Mammary epithelial cell (primary cell): ENCODE data around the gene KIR3DL2.
"Not testable (repeated sequence)": the region's sequence is repeated elsewhere in the genome, so short reads cannot be mapped to it uniquely, and the experiment has no call there.

ENCODE experiments used
- CTCF ChIP-seq, 2 donors: IDR thresholded peaks in 1 of 2; conservative IDR thresholded peaks in 1 of 2; 2 replicates each; pipeline ENCODE4 v1.5.1; 2011 to 2012; ENCODE audit warnings: inconsistent platforms in 2 of 2, low read length in 2 of 2, mild to moderate bottlenecking in 2 of 2, control low read depth in 1 of 2, low read depth in 1 of 2; ENCODE audit not compliant: insufficient read depth in 1 of 2; ENCODE audit errors: extremely low read depth in 1 of 2
- EZH2 ChIP-seq: IDR thresholded peaks from 2 replicates; pipeline ENCODE4 v1.6.1; 2012; ENCODE audit warnings: low read length, inconsistent platforms, borderline replicate concordance

- not testable (repeated sequence) for TF ChIP-seq CTCF (conservative IDR thresholded peaks at IDR 0.05 in 1 of 2, IDR thresholded peaks at IDR 0.05 in 1 of 2; ENCODE audit: extremely low read depth in 1 of 2, insufficient read depth in 1 of 2, low read depth in 1 of 2, low read length in 2 of 2); EZH2
These were observed 43.9 kb downstream of the KIR3DL2 start for GRCh38 chr19:54894106-54894505.
